Measurements from ENCODE around the gene SDS.

SDS gene

DNA sequence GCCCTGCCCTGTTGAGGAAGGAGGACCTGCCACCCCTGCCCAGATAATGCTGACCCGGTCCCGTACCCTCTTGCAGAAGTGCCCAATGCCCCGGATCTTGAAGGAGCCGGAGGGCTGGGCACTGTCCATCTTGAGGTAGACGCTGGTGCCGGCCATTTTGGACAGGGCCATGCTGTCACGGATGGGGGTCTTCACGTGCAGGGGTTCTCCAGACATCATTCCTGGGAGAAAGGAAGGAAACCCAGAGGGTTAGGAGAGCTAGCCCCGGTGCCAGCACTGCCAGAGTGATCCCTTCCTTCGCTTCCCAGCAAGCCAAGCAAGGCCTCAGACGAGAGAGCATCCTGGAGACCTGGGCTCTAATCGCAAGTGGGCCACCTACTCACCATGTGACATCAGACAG lies 4.2 kb downstream of the SDS start:
- Histone ChIP-seq H3K9me3 (ENCODE audit: insufficient read depth, low read length, severe bottlenecking) (no peaks in the 10 kb centered on the region), H3K79me2 (ENCODE audit: insufficient read depth, low read length) (no peaks in the 10 kb centered on the region), H3K9ac (ENCODE audit: low read depth, low read length) (no peak overlapping the region), H2AFZ (ENCODE audit: low read depth, low read length) (no peak overlapping the region), H3K27ac (ENCODE audit: low read length) (no peak overlapping the region), H3K27me3 (ENCODE audit: insufficient read depth, low read length, poor library complexity) (no peaks in the 10 kb centered on the region), H3K4me3 (ENCODE audit: low read depth in 1 of 2, low read length in 2 of 2) (no peak overlapping the region), H3K4me1 (ENCODE audit: insufficient read depth, low read length) (no peaks in the 10 kb centered on the region), H4K20me1 (ENCODE audit: insufficient read depth, low read length) (no peaks in the 10 kb centered on the region), H3K36me3 (ENCODE audit: insufficient read depth, low read length) (no peaks in the 10 kb centered on the region), H3K4me2 (ENCODE audit: insufficient read depth, low read length) (no peak overlapping the region)
- TF ChIP-seq EZH2 (IDR thresholded peaks at IDR 0.05; ENCODE audit: borderline replicate concordance, low read depth, low read length, severe bottlenecking) = no peak
- TF ChIP-seq, protein P1, sequence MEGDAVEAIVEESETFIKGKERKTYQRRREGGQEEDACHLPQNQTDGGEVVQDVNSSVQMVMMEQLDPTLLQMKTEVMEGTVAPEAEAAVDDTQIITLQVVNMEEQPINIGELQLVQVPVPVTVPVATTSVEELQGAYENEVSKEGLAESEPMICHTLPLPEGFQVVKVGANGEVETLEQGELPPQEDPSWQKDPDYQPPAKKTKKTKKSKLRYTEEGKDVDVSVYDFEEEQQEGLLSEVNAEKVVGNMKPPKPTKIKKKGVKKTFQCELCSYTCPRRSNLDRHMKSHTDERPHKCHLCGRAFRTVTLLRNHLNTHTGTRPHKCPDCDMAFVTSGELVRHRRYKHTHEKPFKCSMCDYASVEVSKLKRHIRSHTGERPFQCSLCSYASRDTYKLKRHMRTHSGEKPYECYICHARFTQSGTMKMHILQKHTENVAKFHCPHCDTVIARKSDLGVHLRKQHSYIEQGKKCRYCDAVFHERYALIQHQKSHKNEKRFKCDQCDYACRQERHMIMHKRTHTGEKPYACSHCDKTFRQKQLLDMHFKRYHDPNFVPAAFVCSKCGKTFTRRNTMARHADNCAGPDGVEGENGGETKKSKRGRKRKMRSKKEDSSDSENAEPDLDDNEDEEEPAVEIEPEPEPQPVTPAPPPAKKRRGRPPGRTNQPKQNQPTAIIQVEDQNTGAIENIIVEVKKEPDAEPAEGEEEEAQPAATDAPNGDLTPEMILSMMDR (IDR thresholded peaks at IDR 0.05; ENCODE audit: borderline replicate concordance, extremely low read depth, low read length, poor library complexity, severe bottlenecking) = no peak
- DNase-seq (no peak), ATAC-seq (ENCODE audit: insufficient read depth, low read depth) (no peak)

DNA sequence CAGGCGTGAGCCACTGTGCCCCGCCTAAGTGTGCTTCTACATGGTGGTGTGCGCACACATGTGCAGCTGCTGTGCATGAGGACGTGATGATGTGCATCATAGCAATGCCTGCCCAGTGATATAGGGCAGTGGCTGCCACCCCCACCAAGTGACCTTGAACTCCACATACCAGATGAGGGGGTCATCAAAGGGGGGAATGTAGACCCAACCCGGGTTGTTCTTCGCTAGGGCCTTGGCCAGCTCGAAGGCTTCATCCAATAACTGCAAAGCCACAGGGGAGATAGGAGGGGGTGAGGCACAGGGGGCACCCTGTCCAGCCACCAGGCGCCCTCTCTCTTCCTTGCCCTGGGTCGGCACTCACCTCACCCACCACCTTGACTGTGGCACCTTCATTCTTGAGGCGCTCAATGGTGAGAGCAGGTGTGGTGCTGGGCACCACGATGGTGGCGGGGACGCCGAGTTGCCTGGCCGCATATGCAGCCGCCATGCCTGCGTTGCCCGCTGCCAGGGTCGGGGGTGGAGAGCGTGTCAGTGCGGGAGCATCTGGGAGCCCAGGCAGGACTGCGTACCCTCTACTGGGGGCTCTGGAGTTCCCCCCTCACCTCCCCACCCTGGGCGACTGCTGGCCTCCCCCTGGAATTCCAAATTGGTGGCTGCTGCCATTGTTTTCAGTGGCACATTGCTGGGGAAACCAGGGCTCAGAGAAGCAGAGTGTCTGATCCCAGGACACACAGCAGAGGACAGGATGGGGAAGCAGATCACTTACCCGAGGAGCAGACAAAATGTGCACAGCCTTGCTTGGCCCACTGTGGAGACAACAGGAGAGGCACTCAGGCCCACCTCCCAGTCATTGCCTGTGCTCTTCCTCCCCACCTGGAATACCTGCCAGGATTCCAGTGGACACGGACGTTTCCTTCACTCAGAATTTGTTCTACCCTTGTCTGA lies 5.1 kb downstream of the SDS start:
- no peaks in the 10 kb centered on the region for H3K27me3 ChIP-seq (ENCODE audit: insufficient read depth, low read length, poor library complexity)
- no peak overlapping the region for H3K9ac ChIP-seq (ENCODE audit: low read depth, low read length)
- H3K9me3 ChIP-seq (ENCODE audit: insufficient read depth, low read length, severe bottlenecking) = no peaks in the 10 kb centered on the region
- ATAC-seq (ENCODE audit: insufficient read depth, low read depth) = no peak
- no peak for TF ChIP-seq EZH2 (IDR thresholded peaks at IDR 0.05; ENCODE audit: borderline replicate concordance, low read depth, low read length, severe bottlenecking)
- TF ChIP-seq, protein P1 (IDR thresholded peaks at IDR 0.05; ENCODE audit: borderline replicate concordance, extremely low read depth, low read length, poor library complexity, severe bottlenecking) = no peak
- H2AFZ ChIP-seq (ENCODE audit: low read depth, low read length) = no peak overlapping the region
- no peaks in the 10 kb centered on the region for H3K4me1 ChIP-seq (ENCODE audit: insufficient read depth, low read length)
- no peaks in the 10 kb centered on the region for H3K79me2 ChIP-seq (ENCODE audit: insufficient read depth, low read length)
- no peak for DNase-seq
- no peak overlapping the region for H3K4me2 ChIP-seq (ENCODE audit: insufficient read depth, low read length)
- H4K20me1 ChIP-seq (ENCODE audit: insufficient read depth, low read length) = no peaks in the 10 kb centered on the region
- H3K36me3 ChIP-seq (ENCODE audit: insufficient read depth, low read length) = no peaks in the 10 kb centered on the region
- H3K27ac ChIP-seq (ENCODE audit: low read length) = no peak overlapping the region
- no peak overlapping the region for H3K4me3 ChIP-seq (ENCODE audit: low read depth in 1 of 2, low read length in 2 of 2)

DNA sequence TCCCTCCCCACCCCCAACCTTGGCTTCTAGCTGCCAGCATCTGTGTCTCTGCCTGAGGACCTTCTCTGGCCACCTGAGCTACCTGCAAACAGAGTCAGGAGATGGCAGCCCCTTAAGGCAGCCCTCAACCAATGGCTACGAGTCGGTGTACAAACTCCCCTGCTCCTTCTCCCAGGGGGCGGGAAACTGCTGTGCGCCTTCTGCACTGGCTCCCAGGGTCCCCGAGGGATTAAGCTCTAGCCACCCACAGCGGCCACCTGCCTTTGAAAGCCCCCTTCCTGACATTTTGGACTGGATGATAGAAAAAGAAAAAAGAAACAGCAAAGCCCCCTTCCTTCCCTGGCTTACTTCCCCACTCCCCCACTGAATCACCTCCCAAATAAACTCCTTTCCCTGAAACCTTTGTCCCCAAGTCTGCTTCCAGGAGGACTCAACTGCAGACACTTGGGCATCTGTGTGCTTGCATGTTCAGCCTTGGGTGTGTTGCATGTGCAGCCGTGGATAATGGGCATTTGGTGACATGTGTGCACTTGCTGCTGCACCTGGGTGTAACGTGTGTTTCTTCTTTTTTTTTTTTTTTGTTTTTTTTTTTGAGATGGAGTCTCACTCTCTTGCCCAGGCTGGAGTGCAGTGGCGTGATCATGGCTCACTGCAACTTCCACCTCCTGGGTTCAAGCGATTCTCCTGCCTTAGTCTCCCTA lies 6.0 kb downstream of the SDS start:
- H3K9me3 ChIP-seq (ENCODE audit: insufficient read depth, low read length, severe bottlenecking) = no peaks in the 10 kb centered on the region
- TF ChIP-seq, protein P1 (IDR thresholded peaks at IDR 0.05; ENCODE audit: borderline replicate concordance, extremely low read depth, low read length, poor library complexity, severe bottlenecking) = no peak
- no peak for TF ChIP-seq EZH2 (IDR thresholded peaks at IDR 0.05; ENCODE audit: borderline replicate concordance, low read depth, low read length, severe bottlenecking)
- H4K20me1 ChIP-seq (ENCODE audit: insufficient read depth, low read length) = no peaks in the 10 kb centered on the region
- H3K4me2 ChIP-seq (ENCODE audit: insufficient read depth, low read length) = no peak overlapping the region
- DNase-seq (no peak), ATAC-seq (ENCODE audit: insufficient read depth, low read depth) (no peak)
- no peak overlapping the region for H3K4me3 ChIP-seq (ENCODE audit: low read depth in 1 of 2, low read length in 2 of 2)
- H3K4me1 ChIP-seq (ENCODE audit: insufficient read depth, low read length) = no peaks in the 10 kb centered on the region
- no peaks in the 10 kb centered on the region for H3K27me3 ChIP-seq (ENCODE audit: insufficient read depth, low read length, poor library complexity)
- no peaks in the 10 kb centered on the region for H3K36me3 ChIP-seq (ENCODE audit: insufficient read depth, low read length)
- H3K79me2 ChIP-seq (ENCODE audit: insufficient read depth, low read length) = no peaks in the 10 kb centered on the region
- no peak overlapping the region for H3K27ac ChIP-seq (ENCODE audit: low read length)
- no peak overlapping the region for H2AFZ ChIP-seq (ENCODE audit: low read depth, low read length)
- H3K9ac ChIP-seq (ENCODE audit: low read depth, low read length) = no peak overlapping the region
